Mesothelial cell of epicardium (in vitro differentiated cells): ENCODE measurements around the gene FBXW10B. TPM values are rescaled to one million over a fixed set of nuclear protein-coding genes. Genes with fewer than 3 reads are reported as not detected.
"Not testable (repeated sequence)": the region's sequence is repeated elsewhere in the genome, so short reads cannot be mapped to it uniquely, and the experiment has no call there.

Source experiments
- DNase-seq, 2 experiments: peaks; one replicate each; pipeline ENCODE4 v3.0.0; 2021; ENCODE audit warnings: low spot score in 2 of 2; ENCODE audit not compliant: unreplicated experiment in 2 of 2
- H3K27ac Mint-ChIP-seq: 2 replicates; pipeline ENCODE4 v1.8.0; 2021; ENCODE audit warnings: mixed read lengths
- H3K27me3 Mint-ChIP-seq: 2 replicates; pipeline ENCODE4 v1.8.0; 2021; ENCODE audit warnings: low read depth, mixed read lengths
- H3K36me3 Mint-ChIP-seq: 2 replicates; pipeline ENCODE4 v1.8.0; 2021; ENCODE audit warnings: mixed read lengths
- H3K4me1 Mint-ChIP-seq: 2 replicates; pipeline ENCODE4 v1.8.0; 2021; ENCODE audit warnings: mixed read lengths
- H3K4me3 Mint-ChIP-seq: 2 replicates; pipeline ENCODE4 v1.8.0; 2021; ENCODE audit warnings: mild to moderate bottlenecking, moderate library complexity, mixed read lengths
- H3K9me3 Mint-ChIP-seq: 2 replicates; pipeline ENCODE4 v1.8.0; 2021; ENCODE audit warnings: mixed read lengths
- total RNA-seq: library from RNA; stranded (reverse); gene quantifications from 3 replicates; pipeline ENCODE4 v1.2.1, GENCODE V29; 2021
- TF ChIP-seq, protein P1 (sequence below): fragments of 200-600 bp; sonication (generic); IDR thresholded peaks from one replicate; pipeline ENCODE4 v1.5.0; 2021; ENCODE audit warnings: antibody characterized with exemption; ENCODE audit not compliant: unreplicated experiment

The FBXW10B gene
- total RNA-seq, 1 donor from 2014 or later = 1.5 TPM

DNA sequence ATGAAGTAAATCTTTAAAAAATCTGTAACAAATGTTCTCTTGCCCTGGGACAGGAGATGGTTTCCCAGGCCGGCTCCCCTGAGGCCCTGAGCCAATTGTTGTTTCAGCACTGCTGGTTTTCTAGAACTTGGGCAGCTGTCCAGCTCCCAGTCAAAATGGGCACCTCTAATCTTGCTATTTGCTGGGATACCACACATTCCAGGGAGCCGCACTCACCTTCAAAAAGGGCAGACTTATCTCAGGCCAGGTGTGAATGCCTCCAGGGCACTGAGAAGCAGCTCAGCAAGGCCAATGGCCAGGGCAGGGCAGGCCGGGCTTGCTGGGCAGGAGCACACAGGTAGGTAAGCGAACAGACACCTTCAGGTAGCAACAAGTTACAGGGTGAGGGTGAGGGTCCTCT lies 40.2 kb upstream of the FBXW10B start:
- Mint-ChIP-seq H3K9me3 (no peaks in the 10 kb centered on the region), H3K4me3 (no peak overlapping the region), H3K27me3 (no peaks in the 10 kb centered on the region), H3K4me1 (peaks cover 30% of the 10 kb centered on the region), H3K27ac (peak overlapping the region; percentile 87), H3K36me3 (peaks cover 32% of the 10 kb centered on the region)
- DNase-seq = no peak
- TF ChIP-seq, protein P1, sequence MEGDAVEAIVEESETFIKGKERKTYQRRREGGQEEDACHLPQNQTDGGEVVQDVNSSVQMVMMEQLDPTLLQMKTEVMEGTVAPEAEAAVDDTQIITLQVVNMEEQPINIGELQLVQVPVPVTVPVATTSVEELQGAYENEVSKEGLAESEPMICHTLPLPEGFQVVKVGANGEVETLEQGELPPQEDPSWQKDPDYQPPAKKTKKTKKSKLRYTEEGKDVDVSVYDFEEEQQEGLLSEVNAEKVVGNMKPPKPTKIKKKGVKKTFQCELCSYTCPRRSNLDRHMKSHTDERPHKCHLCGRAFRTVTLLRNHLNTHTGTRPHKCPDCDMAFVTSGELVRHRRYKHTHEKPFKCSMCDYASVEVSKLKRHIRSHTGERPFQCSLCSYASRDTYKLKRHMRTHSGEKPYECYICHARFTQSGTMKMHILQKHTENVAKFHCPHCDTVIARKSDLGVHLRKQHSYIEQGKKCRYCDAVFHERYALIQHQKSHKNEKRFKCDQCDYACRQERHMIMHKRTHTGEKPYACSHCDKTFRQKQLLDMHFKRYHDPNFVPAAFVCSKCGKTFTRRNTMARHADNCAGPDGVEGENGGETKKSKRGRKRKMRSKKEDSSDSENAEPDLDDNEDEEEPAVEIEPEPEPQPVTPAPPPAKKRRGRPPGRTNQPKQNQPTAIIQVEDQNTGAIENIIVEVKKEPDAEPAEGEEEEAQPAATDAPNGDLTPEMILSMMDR = no peak

DNA sequence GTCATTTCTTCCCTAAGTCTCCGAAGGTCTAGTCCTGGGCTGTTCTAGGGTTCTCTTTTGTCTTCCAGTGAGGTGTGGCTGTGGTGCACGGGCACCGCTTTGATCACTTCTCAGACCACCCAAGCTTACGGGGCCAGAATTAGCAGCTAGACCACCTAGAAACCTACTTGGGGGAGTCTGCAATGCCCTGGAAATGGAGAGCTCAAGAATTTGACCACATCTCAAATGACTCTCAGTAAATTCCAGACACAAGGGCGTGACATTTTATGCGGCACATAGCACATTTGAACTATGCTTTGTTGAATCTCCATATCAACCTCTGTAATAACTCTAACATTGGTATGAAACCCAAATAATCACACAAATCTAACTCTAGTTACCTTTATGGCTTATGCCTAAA lies 39.7 kb upstream of the FBXW10B start:
- no peaks in the 10 kb centered on the region for H3K9me3 Mint-ChIP-seq
- TF ChIP-seq, protein P1 = no peak
- H3K27me3 Mint-ChIP-seq = no peaks in the 10 kb centered on the region
- H3K36me3 Mint-ChIP-seq = peaks cover 30% of the 10 kb centered on the region
- peaks cover 34% of the 10 kb centered on the region for H3K4me1 Mint-ChIP-seq
- H3K27ac Mint-ChIP-seq = peak overlapping the region; percentile 87
- DNase-seq = no peak
- H3K4me3 Mint-ChIP-seq = no peak overlapping the region

DNA sequence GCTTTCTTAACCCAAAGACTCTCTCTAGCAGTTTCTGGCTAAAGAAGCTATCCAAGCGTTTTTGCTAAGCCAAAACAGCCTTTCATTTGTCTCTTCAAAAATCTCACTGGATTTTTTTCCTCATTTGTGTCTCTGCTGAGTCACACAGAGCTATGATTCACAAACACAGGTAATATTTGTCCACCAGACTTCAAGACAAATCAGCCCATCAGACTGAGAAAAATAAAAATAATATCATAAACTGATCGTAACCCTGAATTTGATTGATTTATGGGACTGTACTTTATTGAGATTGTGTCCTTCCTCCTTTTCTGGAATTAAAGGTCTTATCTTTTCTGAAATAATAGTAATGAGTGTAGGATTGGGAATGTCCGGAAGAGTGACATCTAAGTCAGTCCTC lies 38.8 kb upstream of the FBXW10B start:
- Mint-ChIP-seq H3K4me3 (no peak overlapping the region), H3K4me1 (peaks cover 43% of the 10 kb centered on the region), H3K27me3 (no peaks in the 10 kb centered on the region), H3K36me3 (peaks cover 23% of the 10 kb centered on the region), H3K27ac (no peak overlapping the region), H3K9me3 (no peaks in the 10 kb centered on the region)
- TF ChIP-seq, protein P1 = no peak
- DNase-seq = no peak

DNA sequence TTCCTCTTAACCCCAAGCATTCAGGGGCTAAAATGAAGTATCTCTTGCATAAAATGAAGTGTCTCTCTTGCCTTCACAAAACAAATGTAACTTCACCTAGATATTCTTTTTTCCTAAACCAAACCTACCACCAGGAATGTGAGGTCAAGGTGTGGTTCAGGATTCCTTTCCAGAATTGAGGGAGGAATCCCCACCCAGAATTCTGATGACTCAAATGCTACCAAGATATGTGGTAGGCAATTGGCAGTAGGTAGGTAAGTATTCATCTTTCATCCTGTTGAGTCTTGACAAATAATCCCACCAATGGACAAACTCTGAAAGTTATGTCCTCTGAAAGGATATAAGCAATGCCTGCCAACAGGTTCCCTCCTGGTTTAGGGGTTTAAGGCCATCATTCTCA lies 38.4 kb upstream of the FBXW10B start:
- TF ChIP-seq, protein P1 = no peak
- H3K27me3 Mint-ChIP-seq = no peaks in the 10 kb centered on the region
- H3K4me1 Mint-ChIP-seq = peaks cover 47% of the 10 kb centered on the region
- no peaks in the 10 kb centered on the region for H3K9me3 Mint-ChIP-seq
- no peak overlapping the region for H3K4me3 Mint-ChIP-seq
- no peak overlapping the region for H3K27ac Mint-ChIP-seq
- no peak for DNase-seq
- peaks cover 19% of the 10 kb centered on the region for H3K36me3 Mint-ChIP-seq

DNA sequence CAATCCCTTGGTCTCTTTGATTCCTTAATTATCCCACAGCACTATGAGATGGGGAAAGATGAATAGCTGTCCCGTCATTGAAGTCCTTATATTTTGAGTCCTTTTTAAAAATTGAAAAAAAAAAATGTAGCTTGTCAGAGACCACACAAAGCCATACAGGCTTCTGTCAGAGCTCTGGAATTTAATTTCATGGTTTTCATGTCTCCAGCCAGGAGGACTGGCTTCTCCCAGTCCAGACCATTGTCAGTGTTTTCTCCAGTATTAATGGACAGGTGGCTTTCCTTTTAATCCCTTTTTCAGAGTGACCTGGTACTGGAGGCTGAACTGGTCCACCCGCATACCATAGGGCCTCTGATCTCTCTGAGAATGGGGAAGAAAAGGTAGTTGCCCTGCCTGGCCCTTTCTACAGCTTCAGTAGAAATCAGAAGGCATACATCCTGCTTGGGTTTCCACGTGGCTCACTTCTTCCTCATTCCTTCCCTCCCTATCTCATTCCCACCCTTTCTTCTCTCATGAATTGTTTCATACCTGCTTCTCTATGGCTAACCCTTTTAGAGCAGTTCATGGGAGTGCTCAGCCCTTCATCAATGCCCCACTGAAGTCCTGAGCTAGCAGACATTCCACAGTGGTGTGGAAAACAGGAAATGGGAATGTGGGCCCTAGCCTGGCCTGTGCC lies 35.5 kb upstream of the FBXW10B start:
- peak overlapping the region; percentile 82 for H3K27ac Mint-ChIP-seq
- TF ChIP-seq, protein P1 = no peak
- H3K36me3 Mint-ChIP-seq = peaks cover 14% of the 10 kb centered on the region
- H3K4me3 Mint-ChIP-seq = no peak overlapping the region
- H3K4me1 Mint-ChIP-seq = peaks cover 68% of the 10 kb centered on the region
- no peak for DNase-seq
- no peaks in the 10 kb centered on the region for H3K27me3 Mint-ChIP-seq
- no peaks in the 10 kb centered on the region for H3K9me3 Mint-ChIP-seq

DNA sequence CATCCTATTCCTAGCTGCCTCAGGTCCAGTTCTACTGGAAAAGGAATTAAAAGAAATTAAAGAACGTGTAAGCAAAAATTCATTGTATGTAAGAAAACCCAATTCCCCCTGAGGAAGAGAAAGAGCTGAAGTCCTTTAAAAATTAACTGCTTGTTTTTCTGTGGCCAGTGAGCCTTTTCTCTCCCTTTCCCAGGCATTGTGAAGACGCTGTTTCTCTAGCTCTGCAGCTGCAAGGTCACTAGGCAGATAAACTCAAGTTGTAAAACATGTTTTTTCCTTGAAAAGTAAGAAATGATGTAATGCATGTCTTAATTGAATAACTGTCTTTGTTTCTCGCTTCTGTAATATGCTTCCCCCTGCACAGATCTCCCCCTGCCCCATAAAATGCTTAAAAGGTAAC lies 34.9 kb upstream of the FBXW10B start:
- DNase-seq, H3K27me3 Mint-ChIP-seq, H3K4me3 Mint-ChIP-seq, H3K9me3 Mint-ChIP-seq: not testable (repeated sequence)
- Mint-ChIP-seq H3K27ac (peak overlapping the region; percentile 82), H3K36me3 (peaks cover 14% of the 10 kb centered on the region), H3K4me1 (peaks cover 67% of the 10 kb centered on the region)
